T-helper 1 cell treated with Interleukin-12 subunit alpha and Interleukin-12 subunit beta and Interleukin-4 antibody, amounts not matched to agents 30 μg/mL and 1 μg/mL, for 36 hours (primary cell): ENCODE measurements around the gene AGBL5.

Experiments
- H3K27ac Mint-ChIP-seq: one replicate; pipeline ENCODE4 v1.8.0; 2021; ENCODE audit warnings: mild to moderate bottlenecking, mixed read lengths
- H3K27me3 Mint-ChIP-seq: one replicate; pipeline ENCODE4 v1.8.0; 2021; ENCODE audit warnings: low read depth, mixed read lengths
- H3K36me3 Mint-ChIP-seq: one replicate; pipeline ENCODE4 v1.8.0; 2021; ENCODE audit warnings: low read depth, mixed read lengths
- H3K4me1 Mint-ChIP-seq: one replicate; pipeline ENCODE4 v1.8.0; 2021; ENCODE audit warnings: low read depth, mixed read lengths
- H3K4me3 Mint-ChIP-seq: one replicate; pipeline ENCODE4 v1.8.0; 2021; ENCODE audit warnings: mild to moderate bottlenecking, moderate library complexity, mixed read lengths
- H3K9me3 Mint-ChIP-seq: one replicate; pipeline ENCODE4 v1.8.0; 2021; ENCODE audit warnings: mixed read lengths

Gene AGBL5

GRCh38 chr2:27054721-27055120 is 3.3 kb downstream of the AGBL5 start:
- Mint-ChIP-seq H3K27ac (no peak overlapping the region), H3K36me3 (peaks cover 22% of the 10 kb centered on the region), H3K9me3 (peaks cover 3% of the 10 kb centered on the region), H3K4me3 (no peak overlapping the region), H3K4me1 (peaks cover 16% of the 10 kb centered on the region), H3K27me3 (peaks cover 11% of the 10 kb centered on the region)

- Mint-ChIP-seq H3K36me3 (peaks cover 18% of the 10 kb centered on the region), H3K9me3 (no peaks in the 10 kb centered on the region), H3K4me3 (no peak overlapping the region), H3K27ac (no peak overlapping the region), H3K27me3 (no peaks in the 10 kb centered on the region), H3K4me1 (peaks cover 6% of the 10 kb centered on the region)
These were observed 5.7 kb downstream of the AGBL5 start for GRCh38 chr2:27057184-27057583.

- H3K9me3 Mint-ChIP-seq, result no peaks in the 10 kb centered on the region
- no peak overlapping the region for H3K4me3 Mint-ChIP-seq
- H3K27me3 Mint-ChIP-seq, result no peaks in the 10 kb centered on the region
- no peak overlapping the region for H3K27ac Mint-ChIP-seq
- peaks cover 8% of the 10 kb centered on the region for H3K4me1 Mint-ChIP-seq
- peaks cover 24% of the 10 kb centered on the region for H3K36me3 Mint-ChIP-seq
These were observed 6.7 kb downstream of the AGBL5 start for GRCh38 chr2:27058210-27058609.

GRCh38 chr2:27059141-27059820 is 7.8 kb downstream of the AGBL5 start:
- H3K36me3 Mint-ChIP-seq, result peaks cover 28% of the 10 kb centered on the region
- H3K27ac Mint-ChIP-seq, result no peak overlapping the region
- H3K4me1 Mint-ChIP-seq, result peaks cover 5% of the 10 kb centered on the region
- H3K4me3 Mint-ChIP-seq, result no peak overlapping the region
- H3K9me3 Mint-ChIP-seq, result no peaks in the 10 kb centered on the region
- H3K27me3 Mint-ChIP-seq, result no peaks in the 10 kb centered on the region

- peaks cover 27% of the 10 kb centered on the region for H3K36me3 Mint-ChIP-seq
- no peak overlapping the region for H3K4me3 Mint-ChIP-seq
- H3K9me3 Mint-ChIP-seq, result no peaks in the 10 kb centered on the region
These were observed 8.9 kb downstream of the AGBL5 start for GRCh38 chr2:27060323-27060722.

GRCh38 chr2:27065128-27065527 is 13.7 kb downstream of the AGBL5 start:
- Mint-ChIP-seq H3K27me3 (no peaks in the 10 kb centered on the region), H3K27ac (no peak overlapping the region), H3K4me3 (no peak overlapping the region), H3K36me3 (peaks cover 53% of the 10 kb centered on the region), H3K4me1 (peaks cover 28% of the 10 kb centered on the region), H3K9me3 (no peaks in the 10 kb centered on the region)

More at GRCh38 chr2:27060323-27060722, 8.9 kb downstream of the AGBL5 start:
- H3K4me1 Mint-ChIP-seq, result peaks cover 7% of the 10 kb centered on the region
- H3K27me3 Mint-ChIP-seq, result no peaks in the 10 kb centered on the region
- no peak overlapping the region for H3K27ac Mint-ChIP-seq

- Mint-ChIP-seq H3K4me1 (peaks cover 39% of the 10 kb centered on the region), H3K27me3 (no peaks in the 10 kb centered on the region), H3K9me3 (no peaks in the 10 kb centered on the region), H3K36me3 (peaks cover 53% of the 10 kb centered on the region), H3K27ac (no peak overlapping the region), H3K4me3 (no peak overlapping the region)
These were observed 15.9 kb downstream of the AGBL5 start for GRCh38 chr2:27067385-27067784.

- Mint-ChIP-seq H3K9me3 (no peaks in the 10 kb centered on the region), H3K4me3 (peak overlapping the region; percentile 98), H3K27ac (peak overlapping the region; percentile 38), H3K4me1 (peaks cover 50% of the 10 kb centered on the region), H3K36me3 (peaks cover 43% of the 10 kb centered on the region), H3K27me3 (no peaks in the 10 kb centered on the region)
These were observed 18.0 kb downstream of the AGBL5 start for GRCh38 chr2:27069436-27069835.

- H3K4me1 Mint-ChIP-seq, result peaks cover 57% of the 10 kb centered on the region
- H3K9me3 Mint-ChIP-seq, result no peaks in the 10 kb centered on the region
- H3K27ac Mint-ChIP-seq, result peak overlapping the region; percentile 95
- H3K27me3 Mint-ChIP-seq, result no peaks in the 10 kb centered on the region
- H3K36me3 Mint-ChIP-seq, result peaks cover 42% of the 10 kb centered on the region
- H3K4me3 Mint-ChIP-seq, result peak overlapping the region; percentile 98
These were observed 18.6 kb downstream of the AGBL5 start for GRCh38 chr2:27069961-27070618.

- Mint-ChIP-seq H3K9me3 (no peaks in the 10 kb centered on the region), H3K4me3 (peak overlapping the region; percentile 98), H3K4me1 (peaks cover 56% of the 10 kb centered on the region), H3K27ac (peak overlapping the region; percentile 95), H3K27me3 (no peaks in the 10 kb centered on the region), H3K36me3 (peaks cover 38% of the 10 kb centered on the region)
These were observed 19.3 kb downstream of the AGBL5 start for GRCh38 chr2:27070653-27071276.

- Mint-ChIP-seq H3K36me3 (peaks cover 35% of the 10 kb centered on the region), H3K9me3 (no peaks in the 10 kb centered on the region), H3K27ac (peak within 1 kb of the TSS; percentile 95), H3K4me3 (peak within 1 kb of the TSS; percentile 98), H3K27me3 (no peaks in the 10 kb centered on the region), H3K4me1 (peaks cover 61% of the 10 kb centered on the region)
These were observed 20.0 kb downstream of the AGBL5 start, which contains the start of gene OST4 for GRCh38 chr2:27071277-27071989. Gene OST4, minus strand, starts transcription at chr2:27071654.

GRCh38 chr2:27071990-27072830 is 20.7 kb downstream of the AGBL5 start:
- H3K9me3 Mint-ChIP-seq, result no peaks in the 10 kb centered on the region
- H3K4me3 Mint-ChIP-seq, result peak overlapping the region; percentile 83
- peak overlapping the region; percentile 88 for H3K27ac Mint-ChIP-seq
- peaks cover 35% of the 10 kb centered on the region for H3K36me3 Mint-ChIP-seq
- peaks cover 66% of the 10 kb centered on the region for H3K4me1 Mint-ChIP-seq
- H3K27me3 Mint-ChIP-seq, result no peaks in the 10 kb centered on the region

- Mint-ChIP-seq H3K9me3 (no peaks in the 10 kb centered on the region), H3K27me3 (no peaks in the 10 kb centered on the region), H3K4me3 (peak overlapping the region; percentile 83), H3K4me1 (peaks cover 66% of the 10 kb centered on the region), H3K36me3 (peaks cover 32% of the 10 kb centered on the region), H3K27ac (peak overlapping the region; percentile 88)
These were observed 21.5 kb downstream of the AGBL5 start for GRCh38 chr2:27072920-27073319.

- H3K4me3 Mint-ChIP-seq, result no peak overlapping the region
- peaks cover 24% of the 10 kb centered on the region for H3K36me3 Mint-ChIP-seq
- H3K27me3 Mint-ChIP-seq, result no peaks in the 10 kb centered on the region
- H3K9me3 Mint-ChIP-seq, result no peaks in the 10 kb centered on the region
- peaks cover 64% of the 10 kb centered on the region for H3K4me1 Mint-ChIP-seq
- peak overlapping the region; percentile 74 for H3K27ac Mint-ChIP-seq
These were observed 22.3 kb downstream of the AGBL5 start for GRCh38 chr2:27073782-27074181.
